Right atrium auricular region (tissue), 2 donors: ENCODE measurements around the gene CNTNAP5. TPM values are rescaled to one million over a fixed set of nuclear protein-coding genes. Genes with fewer than 3 reads are reported as not detected.

Experiments used
- DNase-seq: peaks from one replicate; pipeline ENCODE4 v3.0.0-alpha.2; 2019; ENCODE audit warnings: low spot score
- H3K27ac ChIP-seq, 2 donors: fragments of 200-600 bp; sonication (generic); 1 replicate in 1 of 2; 2 replicates in 1 of 2; pipeline ENCODE4 v1.5.1; 2016 to 2019
- H3K27me3 ChIP-seq, 2 donors: fragments of 200-600 bp; sonication (generic); one replicate each; pipeline versions ENCODE4 v1.5.1 to v1.6.0; 2017 to 2019
- H3K36me3 ChIP-seq: fragments of 200-600 bp; sonication (generic); one replicate; pipeline ENCODE4 v1.5.1; 2016
- H3K4me1 ChIP-seq, 2 donors: fragments of 200-600 bp; sonication (generic); one replicate each; pipeline versions ENCODE4 v1.5.1 to v1.6.0; 2017 to 2019
- H3K4me3 ChIP-seq, 2 donors: fragments of 200-600 bp; sonication (generic); 1 replicate in 1 of 2; 2 replicates in 1 of 2; pipeline ENCODE4 v1.5.1; 2017 to 2019; ENCODE audit warnings: mild to moderate bottlenecking in 1 of 2, moderate library complexity in 1 of 2
- H3K9me3 ChIP-seq, 2 donors: fragments of 200-600 bp; sonication (generic); one replicate each; pipeline ENCODE4 v1.5.1; 2019
- total RNA-seq, 2 donors: library from RNA; depleted of rRNA; stranded (reverse); fragments of >200 nt; gene quantifications; one replicate each; pipeline ENCODE4 v1.1.0, GENCODE V29; 2016
- TF ChIP-seq, protein P1 (sequence below), 2 donors: fragments of 200-600 bp; sonication (generic); IDR thresholded peaks; one replicate each; pipeline ENCODE4 v1.5.1; 2019; ENCODE audit warnings: antibody characterized with exemption in 2 of 2

Gene CNTNAP5
- total RNA-seq, 2 donors from 2014 or later: not detected

DNA sequence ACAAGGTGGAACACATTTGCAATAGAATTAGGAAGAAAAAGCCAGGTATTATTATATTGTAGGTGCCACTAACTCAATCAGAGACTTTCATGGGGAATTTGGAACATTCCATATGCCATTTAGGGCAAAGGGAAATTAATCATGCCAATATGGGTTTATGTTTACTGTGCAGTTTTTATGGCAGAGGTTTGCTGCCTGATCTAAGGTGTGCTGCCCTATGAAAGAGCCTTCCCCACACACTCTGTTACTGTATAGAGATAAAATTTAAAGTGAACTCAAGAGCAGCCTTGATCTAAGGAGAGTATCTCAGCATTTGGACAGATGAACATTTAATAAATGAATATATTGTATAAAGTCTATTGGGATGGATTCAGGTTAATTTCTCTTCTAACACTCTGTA, 771.6 kb downstream of the CNTNAP5 start:
- Histone ChIP-seq H3K4me3 (no peak overlapping the region), H3K27me3 (no peaks in the 10 kb centered on the region), H3K4me1 (no peaks in the 10 kb centered on the region), H3K9me3 (no peaks in the 10 kb centered on the region), H3K36me3 (no peaks in the 10 kb centered on the region), H3K27ac (no peak overlapping the region)
- DNase-seq: no peak
- TF ChIP-seq, protein P1, sequence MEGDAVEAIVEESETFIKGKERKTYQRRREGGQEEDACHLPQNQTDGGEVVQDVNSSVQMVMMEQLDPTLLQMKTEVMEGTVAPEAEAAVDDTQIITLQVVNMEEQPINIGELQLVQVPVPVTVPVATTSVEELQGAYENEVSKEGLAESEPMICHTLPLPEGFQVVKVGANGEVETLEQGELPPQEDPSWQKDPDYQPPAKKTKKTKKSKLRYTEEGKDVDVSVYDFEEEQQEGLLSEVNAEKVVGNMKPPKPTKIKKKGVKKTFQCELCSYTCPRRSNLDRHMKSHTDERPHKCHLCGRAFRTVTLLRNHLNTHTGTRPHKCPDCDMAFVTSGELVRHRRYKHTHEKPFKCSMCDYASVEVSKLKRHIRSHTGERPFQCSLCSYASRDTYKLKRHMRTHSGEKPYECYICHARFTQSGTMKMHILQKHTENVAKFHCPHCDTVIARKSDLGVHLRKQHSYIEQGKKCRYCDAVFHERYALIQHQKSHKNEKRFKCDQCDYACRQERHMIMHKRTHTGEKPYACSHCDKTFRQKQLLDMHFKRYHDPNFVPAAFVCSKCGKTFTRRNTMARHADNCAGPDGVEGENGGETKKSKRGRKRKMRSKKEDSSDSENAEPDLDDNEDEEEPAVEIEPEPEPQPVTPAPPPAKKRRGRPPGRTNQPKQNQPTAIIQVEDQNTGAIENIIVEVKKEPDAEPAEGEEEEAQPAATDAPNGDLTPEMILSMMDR (IDR thresholded peaks at IDR 0.05): no peak

DNA sequence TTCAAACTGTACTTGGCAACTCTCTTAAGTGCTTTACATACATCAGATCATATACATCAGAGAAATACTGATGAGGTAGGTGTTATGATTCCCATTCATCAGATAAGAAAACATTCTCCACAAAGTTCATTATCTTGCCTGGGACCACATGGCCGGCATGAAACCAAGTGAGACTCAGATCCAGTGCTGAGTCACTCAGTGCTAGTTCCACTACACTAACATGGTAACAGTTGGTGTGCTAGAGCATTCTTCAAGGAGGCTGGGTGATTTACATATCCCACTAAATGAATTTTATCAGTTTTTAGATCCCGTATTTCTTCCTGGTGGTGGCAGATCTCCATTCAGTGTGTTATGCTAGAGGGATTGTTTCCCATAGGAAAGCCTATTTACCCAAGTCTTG, 772.0 kb downstream of the CNTNAP5 start:
- TF ChIP-seq, protein P1 (IDR thresholded peaks at IDR 0.05): no peak

DNA sequence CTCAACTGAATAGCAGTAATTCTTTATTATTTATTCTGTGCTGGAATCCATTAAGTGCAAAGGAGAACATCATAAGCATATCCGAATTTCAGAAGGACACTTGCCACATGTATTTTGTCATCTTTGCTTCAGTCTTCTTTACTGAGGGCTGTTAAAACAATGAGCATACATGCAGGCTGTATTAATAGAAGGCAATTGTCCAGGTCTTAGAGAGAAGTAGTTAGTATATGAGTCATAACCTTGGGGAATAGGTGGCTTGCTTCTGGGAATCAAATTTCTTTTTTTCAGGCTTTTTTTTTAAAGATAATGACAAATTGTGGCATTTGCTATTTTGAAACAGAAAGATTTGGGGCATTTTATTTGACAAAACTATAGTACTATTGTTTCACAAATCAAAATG, 773.5 kb downstream of the CNTNAP5 start:
- Histone ChIP-seq H3K9me3 (no peaks in the 10 kb centered on the region), H3K36me3 (no peaks in the 10 kb centered on the region), H3K4me1 (no peaks in the 10 kb centered on the region), H3K27ac (no peak overlapping the region), H3K27me3 (no peaks in the 10 kb centered on the region), H3K4me3 (no peak overlapping the region)
- DNase-seq: no peak
- TF ChIP-seq, protein P1 (IDR thresholded peaks at IDR 0.05): no peak

More for the DNA sequence above, 772.0 kb downstream of the CNTNAP5 start:
- no peaks in the 10 kb centered on the region for H3K36me3 ChIP-seq
- H3K4me3 ChIP-seq: no peak overlapping the region
- H3K4me1 ChIP-seq: no peaks in the 10 kb centered on the region
- no peak for DNase-seq
- no peaks in the 10 kb centered on the region for H3K27me3 ChIP-seq
- H3K27ac ChIP-seq: no peak overlapping the region
- no peaks in the 10 kb centered on the region for H3K9me3 ChIP-seq

DNA sequence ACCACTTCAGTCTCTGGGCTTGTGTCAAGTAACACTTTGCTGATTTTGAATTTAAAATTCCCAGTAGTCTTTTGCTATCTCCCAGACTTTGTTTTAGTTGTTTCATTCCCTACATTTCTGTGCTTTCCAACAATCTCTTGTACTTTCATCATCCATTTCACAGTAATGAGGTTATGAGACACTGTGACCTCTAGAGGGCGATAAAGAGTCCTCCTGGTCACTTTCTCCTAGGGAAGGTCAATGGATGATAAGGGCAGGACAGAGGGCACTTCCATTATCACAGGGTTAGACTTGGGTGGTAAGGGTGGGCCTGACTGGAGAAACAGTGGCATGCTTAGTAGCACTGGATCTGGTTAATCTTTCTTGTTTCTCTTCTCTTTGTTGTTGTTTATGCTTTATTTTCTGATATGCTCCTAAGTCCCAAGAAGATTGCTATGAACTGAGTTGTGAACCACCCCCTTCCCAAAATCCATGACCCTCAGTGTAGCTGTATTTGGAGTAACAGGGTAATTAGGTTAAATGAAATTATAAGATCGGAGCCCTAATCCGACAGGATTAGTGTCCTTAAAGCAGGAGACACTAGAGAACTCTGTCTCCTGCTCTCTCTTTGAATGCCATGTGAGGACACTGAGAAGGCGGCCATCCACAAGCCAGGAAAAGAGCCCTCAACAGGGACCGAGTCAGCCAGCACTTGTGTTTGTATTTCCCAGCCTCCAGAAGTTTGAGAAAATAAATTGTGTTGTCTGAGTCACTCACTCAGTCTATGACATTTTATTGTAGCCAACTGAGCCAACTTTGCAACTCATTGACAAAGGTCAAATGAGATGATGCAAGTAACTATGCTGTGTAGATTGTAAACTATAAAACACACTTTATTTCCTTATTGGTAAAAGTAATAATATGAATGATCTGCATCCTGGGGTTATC, 779.2 kb downstream of the CNTNAP5 start:
- TF ChIP-seq, protein P1 (IDR thresholded peaks at IDR 0.05): peak; percentile 20 to 62
- no peak for DNase-seq
- no peaks in the 10 kb centered on the region for H3K4me1 ChIP-seq
- H3K4me3 ChIP-seq: no peak overlapping the region
- no peaks in the 10 kb centered on the region for H3K36me3 ChIP-seq
- no peak overlapping the region for H3K27ac ChIP-seq
- no peaks in the 10 kb centered on the region for H3K9me3 ChIP-seq
- no peaks in the 10 kb centered on the region for H3K27me3 ChIP-seq

DNA sequence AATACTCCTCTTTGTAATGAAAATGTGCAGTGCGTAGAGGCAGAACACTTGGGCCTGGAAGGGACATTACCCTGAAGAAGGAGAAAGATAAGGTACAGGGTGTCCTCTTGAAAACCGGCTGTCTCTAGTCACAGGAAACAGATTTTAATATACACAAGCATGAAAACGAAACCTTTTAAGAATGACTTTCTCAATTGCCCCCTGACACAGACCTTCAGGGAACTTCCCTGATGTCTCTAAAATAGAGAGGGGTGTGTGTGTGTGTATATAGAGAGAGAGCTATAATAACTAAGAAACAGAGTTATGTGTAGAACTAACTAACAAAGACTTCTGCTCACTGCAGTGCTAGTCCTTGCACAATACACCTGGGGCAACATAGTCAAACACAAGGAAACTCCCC, 780.0 kb downstream of the CNTNAP5 start:
- H3K9me3 ChIP-seq: no peaks in the 10 kb centered on the region
- H3K4me3 ChIP-seq: no peak overlapping the region
- no peak overlapping the region for H3K27ac ChIP-seq
- no peaks in the 10 kb centered on the region for H3K36me3 ChIP-seq
- DNase-seq: no peak
- TF ChIP-seq, protein P1 (IDR thresholded peaks at IDR 0.05): no peak
- H3K4me1 ChIP-seq: no peaks in the 10 kb centered on the region
- no peaks in the 10 kb centered on the region for H3K27me3 ChIP-seq
